PC-3 (cell line): ENCODE measurements around the gene CCL17. TPM values are rescaled to one million over a fixed set of nuclear protein-coding genes. Genes with fewer than 3 reads are reported as not detected.

Source experiments
- ATAC-seq: fragments of 200-7000 bp; cut with Tn5 transposase; 2 replicates; pipeline ENCODE4 v1.9.1; 2020; ENCODE audit warnings: mild to moderate bottlenecking, moderate library complexity
- BruUV-seq: library from RNA; stranded (reverse); fragments of 400-500 nt; replicated peaks from 2 replicates; lab custom pipeline; 2021; lab: Mats Ljungman, UMichigan
- CTCF ChIA-PET: fragments of 300-600 bp; sonication (Branson Sonifier 250); formaldehyde crosslinking; loops from one replicate; lab custom pipeline; 2022; ENCODE audit warnings: antibody characterized with exemption; lab: Charles Lee
- POLR2A ChIA-PET: fragments of 300-600 bp; sonication (Branson Sonifier 250); formaldehyde crosslinking; loops from one replicate; lab custom pipeline; 2022; ENCODE audit warnings: antibody characterized with exemption; ENCODE audit not compliant: unreplicated experiment; lab: Charles Lee
- DNase-seq: peaks from one replicate; pipeline ENCODE4 v3.0.0-alpha.2; 2015
- H2AFZ ChIP-seq: fragments of 300-600 bp; sonication (generic); 2 replicates; pipeline ENCODE4 v1.6.0; 2016; ENCODE audit warnings: antibody characterized with exemption, low read length
- H3F3A ChIP-seq: fragments of 300-600 bp; sonication (generic); one replicate; pipeline ENCODE4 v1.6.0; 2017; ENCODE audit warnings: antibody characterized with exemption, low read length, control low read depth, mild to moderate bottlenecking; ENCODE audit not compliant: unreplicated experiment
- H3K27ac ChIP-seq: fragments of 300-600 bp; sonication (generic); 2 replicates; pipeline ENCODE4 v1.5.1; 2016; ENCODE audit warnings: mild to moderate bottlenecking, low read length
- H3K27me3 ChIP-seq: fragments of 300-600 bp; sonication (generic); 2 replicates; pipeline ENCODE4 v1.6.1; 2016; ENCODE audit warnings: low read length, mixed read lengths
- H3K36me3 ChIP-seq: fragments of 300-600 bp; sonication (generic); 2 replicates; pipeline ENCODE4 v1.6.1; 2016; ENCODE audit warnings: low read depth, mixed run types, low read length, mixed read lengths
- H3K4me1 ChIP-seq: fragments of 300-600 bp; sonication (generic); 2 replicates; pipeline ENCODE4 v1.5.1; 2016; ENCODE audit warnings: low read length; ENCODE audit not compliant: insufficient read depth
- H3K4me2 ChIP-seq: fragments of 300-600 bp; sonication (generic); 2 replicates; pipeline ENCODE4 v1.6.0; 2016; ENCODE audit warnings: low read length
- H3K4me3 ChIP-seq: fragments of 300-600 bp; sonication (generic); 2 replicates; pipeline ENCODE4 v1.5.1; 2016; ENCODE audit warnings: mild to moderate bottlenecking, low read length, mixed read lengths
- H3K79me2 ChIP-seq: fragments of 300-600 bp; sonication (generic); 2 replicates; pipeline ENCODE4 v1.6.1; 2017; ENCODE audit warnings: low read length, mixed read lengths
- H3K9ac ChIP-seq: fragments of 300-600 bp; sonication (generic); 2 replicates; pipeline ENCODE4 v1.6.0; 2016; ENCODE audit warnings: mild to moderate bottlenecking, low read length
- H3K9me2 ChIP-seq: fragments of 300-600 bp; sonication (generic); replicated peaks from 2 replicates; pipeline ENCODE4 v1.6.1; 2016; ENCODE audit warnings: mixed run types, low read length, mixed read lengths
- H3K9me3 ChIP-seq: fragments of 300-600 bp; sonication (generic); 2 replicates; pipeline ENCODE4 v1.6.1; 2016; ENCODE audit warnings: low read length, mixed read lengths
- H4K20me1 ChIP-seq: fragments of 300-600 bp; sonication (generic); 2 replicates; pipeline ENCODE4 v1.6.1; 2016; ENCODE audit warnings: low read length, mixed read lengths
- CTCF ChIP-seq: fragments of 300-600 bp; sonication (generic); conservative IDR thresholded peaks from 2 replicates; pipeline ENCODE4 v1.5.1; 2017; ENCODE audit warnings: antibody characterized with exemption, low read depth, mild to moderate bottlenecking, low read length
- EZH2 ChIP-seq: fragments of 300-600 bp; sonication (generic); IDR thresholded peaks from one replicate; pipeline ENCODE4 v1.6.1; 2017; ENCODE audit warnings: antibody characterized with exemption, mild to moderate bottlenecking, low read length; ENCODE audit not compliant: unreplicated experiment
- EZH2phosphoT487 ChIP-seq: fragments of 300-600 bp; sonication (generic); IDR thresholded peaks from 2 replicates; pipeline ENCODE4 v1.6.1; 2018; ENCODE audit warnings: mild to moderate bottlenecking, antibody characterized with exemption, low read length, borderline replicate concordance
- intact Hi-C: fragments of 100-400 bp; cut with micrococcal nuclease; formaldehyde crosslinking; loops from 2 replicates; pipeline ENCODE4 v1.9.0; 2023
- total RNA-seq: library from RNA; depleted of rRNA; stranded (reverse); fragments of >200 nt; gene quantifications from 2 replicates; pipeline ENCODE4 v1.2.3, GENCODE V29; 2014

The CCL17 gene
- total RNA-seq, 1 experiment from 2014 or later = not detected

DNA sequence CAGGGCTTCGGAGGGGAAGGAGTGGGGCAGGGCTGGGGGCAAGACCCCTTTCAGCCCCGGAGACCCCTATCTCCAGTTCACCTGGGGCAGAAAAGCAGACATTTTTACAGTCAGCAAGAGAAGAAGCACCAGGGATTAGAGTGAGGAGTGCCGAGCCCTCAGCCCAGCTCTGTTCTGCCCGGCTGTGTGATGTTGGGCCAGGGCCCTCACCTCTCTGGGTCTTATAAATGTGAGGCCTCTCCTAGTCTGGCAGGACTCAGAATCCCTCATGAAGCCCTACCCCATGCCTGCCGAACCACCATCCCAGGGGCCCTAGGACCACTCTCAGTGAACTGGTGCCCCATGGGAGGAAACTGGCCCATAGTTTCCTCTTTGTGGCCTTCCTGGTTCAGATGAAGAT, 19.5 kb upstream of the CCL17 start:
- H3K27me3 ChIP-seq = no peaks in the 10 kb centered on the region
- H3K9ac ChIP-seq = no peak overlapping the region
- ChIA-PET POLR2A (no interaction called here), CTCF (no interaction called here)
- no peak overlapping the region for H3K4me3 ChIP-seq
- no TSS peak for BruUV-seq
- no peaks in the 10 kb centered on the region for H3K9me3 ChIP-seq
- ATAC-seq (no peak), DNase-seq (no peak)
- no peaks in the 10 kb centered on the region for H3K9me2 ChIP-seq
- intact Hi-C loops = no loop called here
- H3K27ac ChIP-seq = no peak overlapping the region
- TF ChIP-seq CTCF (no peak), EZH2phosphoT487 (no peak), EZH2 (no peak)
- H4K20me1 ChIP-seq = no peaks in the 10 kb centered on the region
- H3F3A ChIP-seq = no peaks in the 10 kb centered on the region
- no peak overlapping the region for H2AFZ ChIP-seq
- peaks cover 4% of the 10 kb centered on the region; the same call in 1 of the 2 replicates for H3K4me1 ChIP-seq
- H3K4me2 ChIP-seq = no peak overlapping the region
- no peaks in the 10 kb centered on the region for H3K79me2 ChIP-seq
- no peaks in the 10 kb centered on the region for H3K36me3 ChIP-seq

GRCh38 chr16:57386381-57386951, 18.1 kb upstream of the CCL17 start:
- no peaks in the 10 kb centered on the region for H3K9me3 ChIP-seq
- H4K20me1 ChIP-seq = no peaks in the 10 kb centered on the region
- ATAC-seq (no peak), DNase-seq (no peak)
- no peaks in the 10 kb centered on the region for H3K27me3 ChIP-seq
- H3F3A ChIP-seq = no peaks in the 10 kb centered on the region
- no peak overlapping the region for H3K4me2 ChIP-seq
- POLR2A ChIA-PET = no interaction called here
- BruUV-seq = no TSS peak
- TF ChIP-seq EZH2phosphoT487 (no peak), CTCF (no peak), EZH2 (no peak)
- H3K4me1 ChIP-seq = peaks cover 4% of the 10 kb centered on the region; the same call in 1 of the 2 replicates
- no peak overlapping the region for H3K27ac ChIP-seq
- no peaks in the 10 kb centered on the region for H3K9me2 ChIP-seq
- H3K4me3 ChIP-seq = no peak overlapping the region
- H2AFZ ChIP-seq = no peak overlapping the region
- H3K36me3 ChIP-seq = no peaks in the 10 kb centered on the region
- intact Hi-C loops = no loop called here
- no peaks in the 10 kb centered on the region for H3K79me2 ChIP-seq
- CTCF ChIA-PET = no interaction called here
- no peak overlapping the region for H3K9ac ChIP-seq

GRCh38 chr16:57387598-57388354, 16.8 kb upstream of the CCL17 start:
- Histone ChIP-seq H3F3A (no peaks in the 10 kb centered on the region), H3K79me2 (no peaks in the 10 kb centered on the region), H2AFZ (no peak overlapping the region), H3K27ac (no peak overlapping the region), H3K27me3 (no peaks in the 10 kb centered on the region), H4K20me1 (no peaks in the 10 kb centered on the region), H3K4me3 (no peak overlapping the region), H3K36me3 (no peaks in the 10 kb centered on the region), H3K4me1 (peaks cover 4% of the 10 kb centered on the region; the same call in 1 of the 2 replicates), H3K4me2 (no peak overlapping the region), H3K9ac (no peak overlapping the region), H3K9me3 (no peaks in the 10 kb centered on the region), H3K9me2 (no peaks in the 10 kb centered on the region)
- no TSS peak for BruUV-seq
- ATAC-seq (no peak), DNase-seq (no peak)
- ChIA-PET POLR2A (no interaction called here), CTCF (no interaction called here)
- intact Hi-C loops = no loop called here
- no peak for TF ChIP-seq CTCF
- no peak for TF ChIP-seq EZH2
- no peak for TF ChIP-seq EZH2phosphoT487
